Effector memory CD4-positive, alpha-beta T cell (primary cell): ENCODE measurements around the gene MARK1.

ENCODE experiments used
- DNase-seq, 3 donors: peaks; one replicate each; pipeline ENCODE4 v3.0.0-alpha.2; 2020
- H3K27ac ChIP-seq: 2 replicates; pipeline ENCODE4 v1.7.0; 2013; ENCODE audit warnings: mild to moderate bottlenecking, low read length, moderate library complexity; ENCODE audit not compliant: insufficient read depth, poor library complexity, severe bottlenecking
- H3K27me3 ChIP-seq: replicated peaks from 2 replicates; pipeline ENCODE4 v1.7.0; 2013; ENCODE audit warnings: mild to moderate bottlenecking, low read length; ENCODE audit not compliant: insufficient read depth, control insufficient read depth, poor library complexity, severe bottlenecking
- H3K36me3 ChIP-seq: 2 replicates; pipeline ENCODE4 v1.7.0; 2013; ENCODE audit warnings: mild to moderate bottlenecking, low read length, moderate library complexity; ENCODE audit not compliant: control insufficient read depth, insufficient read depth
- H3K4me1 ChIP-seq: 2 replicates; pipeline ENCODE4 v1.7.0; 2013; ENCODE audit warnings: low read length, mild to moderate bottlenecking; ENCODE audit not compliant: control insufficient read depth, insufficient read depth, poor library complexity, severe bottlenecking
- H3K4me3 ChIP-seq: 2 replicates; pipeline ENCODE4 v1.7.0; 2013; ENCODE audit warnings: low read length, low read depth, mild to moderate bottlenecking; ENCODE audit not compliant: insufficient read depth, poor library complexity, severe bottlenecking
- H3K9me3 ChIP-seq: 2 replicates; pipeline ENCODE4 v1.7.0; 2013; ENCODE audit warnings: mild to moderate bottlenecking, low read length, moderate library complexity; ENCODE audit not compliant: control insufficient read depth

MARK1 gene

GRCh38 chr1:220655509-220655908 is 127.6 kb downstream of the MARK1 start:
- Histone ChIP-seq H3K27me3 (no peaks in the 10 kb centered on the region), H3K9me3 (no peaks in the 10 kb centered on the region), H3K4me1 (no peaks in the 10 kb centered on the region), H3K36me3 (no peaks in the 10 kb centered on the region), H3K4me3 (no peak overlapping the region), H3K27ac (no peak overlapping the region)
- no peak for DNase-seq

GRCh38 chr1:220655961-220656740 is 128.2 kb downstream of the MARK1 start:
- Histone ChIP-seq H3K36me3 (no peaks in the 10 kb centered on the region), H3K27ac (no peak overlapping the region), H3K4me1 (no peaks in the 10 kb centered on the region), H3K4me3 (no peak overlapping the region), H3K9me3 (no peaks in the 10 kb centered on the region), H3K27me3 (no peaks in the 10 kb centered on the region)
- no peak for DNase-seq

- no peaks in the 10 kb centered on the region for H3K36me3 ChIP-seq
- no peaks in the 10 kb centered on the region for H3K4me1 ChIP-seq
- no peak for DNase-seq
- no peak overlapping the region for H3K4me3 ChIP-seq
- H3K9me3 ChIP-seq = no peaks in the 10 kb centered on the region
- no peaks in the 10 kb centered on the region for H3K27me3 ChIP-seq
- no peak overlapping the region for H3K27ac ChIP-seq
Measured at GRCh38 chr1:220666349-220666748, 138.4 kb downstream of the MARK1 start.

- Histone ChIP-seq H3K4me1 (no peaks in the 10 kb centered on the region), H3K4me3 (no peak overlapping the region), H3K9me3 (no peaks in the 10 kb centered on the region), H3K27ac (no peak overlapping the region), H3K36me3 (no peaks in the 10 kb centered on the region), H3K27me3 (no peaks in the 10 kb centered on the region)
- no peak for DNase-seq
Measured at GRCh38 chr1:220669005-220669404, 141.1 kb downstream of the MARK1 start.

GRCh38 chr1:220670365-220670764 is 142.4 kb downstream of the MARK1 start:
- Histone ChIP-seq H3K4me1 (no peaks in the 10 kb centered on the region), H3K27me3 (no peaks in the 10 kb centered on the region), H3K27ac (no peak overlapping the region), H3K4me3 (no peak overlapping the region), H3K9me3 (no peaks in the 10 kb centered on the region), H3K36me3 (no peaks in the 10 kb centered on the region)
- DNase-seq = no peak

GRCh38 chr1:220673921-220674320 is 146.0 kb downstream of the MARK1 start:
- Histone ChIP-seq H3K27ac (no peak overlapping the region), H3K36me3 (no peaks in the 10 kb centered on the region), H3K27me3 (no peaks in the 10 kb centered on the region), H3K9me3 (no peaks in the 10 kb centered on the region), H3K4me1 (no peaks in the 10 kb centered on the region), H3K4me3 (no peak overlapping the region)
- no peak for DNase-seq

GRCh38 chr1:220677251-220677650 is 149.3 kb downstream of the MARK1 start:
- no peak for DNase-seq
- no peaks in the 10 kb centered on the region for H3K27me3 ChIP-seq
- H3K9me3 ChIP-seq = no peaks in the 10 kb centered on the region
- H3K4me3 ChIP-seq = no peak overlapping the region
- H3K4me1 ChIP-seq = no peaks in the 10 kb centered on the region
- H3K27ac ChIP-seq = no peak overlapping the region
- no peaks in the 10 kb centered on the region for H3K36me3 ChIP-seq

GRCh38 chr1:220680085-220680687 is 152.2 kb downstream of the MARK1 start:
- no peak overlapping the region for H3K4me3 ChIP-seq
- no peaks in the 10 kb centered on the region for H3K27me3 ChIP-seq
- no peaks in the 10 kb centered on the region for H3K4me1 ChIP-seq
- no peaks in the 10 kb centered on the region for H3K9me3 ChIP-seq
- no peaks in the 10 kb centered on the region for H3K36me3 ChIP-seq
- no peak for DNase-seq
- H3K27ac ChIP-seq = no peak overlapping the region

GRCh38 chr1:220681220-220681880 is 153.4 kb downstream of the MARK1 start:
- no peak overlapping the region for H3K27ac ChIP-seq
- H3K9me3 ChIP-seq = no peaks in the 10 kb centered on the region
- no peaks in the 10 kb centered on the region for H3K36me3 ChIP-seq
- no peak overlapping the region for H3K4me3 ChIP-seq
- H3K4me1 ChIP-seq = no peaks in the 10 kb centered on the region
- no peaks in the 10 kb centered on the region for H3K27me3 ChIP-seq
- no peak for DNase-seq

GRCh38 chr1:220682901-220683576 is 155.1 kb downstream of the MARK1 start:
- Histone ChIP-seq H3K9me3 (no peaks in the 10 kb centered on the region), H3K4me1 (no peaks in the 10 kb centered on the region), H3K27me3 (no peaks in the 10 kb centered on the region), H3K36me3 (no peaks in the 10 kb centered on the region), H3K27ac (no peak overlapping the region), H3K4me3 (no peak overlapping the region)
- no peak for DNase-seq
